Glutamatergic neuron (in vitro differentiated cells): Measurements from ENCODE around the gene SNAI3. TPM values are rescaled to one million over a fixed set of nuclear protein-coding genes. Genes with fewer than 3 reads are reported as not detected.

Experiments
- DNase-seq: peaks from one replicate; pipeline ENCODE4 v3.0.0; 2022
- H3K27ac Mint-ChIP-seq: one replicate; pipeline ENCODE4 v1.8.0; 2020; ENCODE audit warnings: mild to moderate bottlenecking, mixed read lengths, inconsistent platforms; ENCODE audit not compliant: unreplicated experiment
- H3K27me3 Mint-ChIP-seq: one replicate; pipeline ENCODE4 v1.8.0; 2020; ENCODE audit warnings: mild to moderate bottlenecking, moderate library complexity, mixed read lengths, inconsistent platforms; ENCODE audit not compliant: unreplicated experiment
- H3K36me3 Mint-ChIP-seq: one replicate; pipeline ENCODE4 v1.8.0; 2020; ENCODE audit warnings: mild to moderate bottlenecking, mixed read lengths, inconsistent platforms; ENCODE audit not compliant: unreplicated experiment
- H3K4me1 Mint-ChIP-seq: one replicate; pipeline ENCODE4 v1.8.0; 2020; ENCODE audit warnings: mild to moderate bottlenecking, low read depth, mixed read lengths, inconsistent platforms; ENCODE audit not compliant: unreplicated experiment
- H3K4me3 Mint-ChIP-seq: one replicate; pipeline ENCODE4 v1.8.0; 2020; ENCODE audit warnings: mild to moderate bottlenecking, mixed read lengths, inconsistent platforms; ENCODE audit not compliant: unreplicated experiment
- H3K9me3 Mint-ChIP-seq: one replicate; pipeline ENCODE4 v1.8.0; 2020; ENCODE audit warnings: mild to moderate bottlenecking, moderate library complexity, mixed read lengths, inconsistent platforms; ENCODE audit not compliant: unreplicated experiment
- CTCF ChIP-seq: fragments of 200-600 bp; sonication (generic); IDR thresholded peaks from one replicate; pipeline ENCODE4 v1.5.0; 2021; ENCODE audit not compliant: partially characterized antibody, unreplicated experiment
- total RNA-seq: library from RNA; stranded (reverse); fragmentation: NEBNext Ultra II Directional; extraction: Animal tissue kit (Norgen Biotek cat#: 25700); gene quantifications from one replicate; pipeline ENCODE4 v1.2.1, GENCODE V29; 2021; ENCODE audit not compliant: unreplicated experiment

SNAI3 gene
- total RNA-seq, 1 donor from 2014 or later: not detected

- Mint-ChIP-seq H3K36me3 (no peaks in the 10 kb centered on the region), H3K4me3 (no peak overlapping the region), H3K27me3 (no peaks in the 10 kb centered on the region), H3K27ac (no peak overlapping the region), H3K9me3 (no peaks in the 10 kb centered on the region), H3K4me1 (peaks cover 8% of the 10 kb centered on the region)
- no peak for TF ChIP-seq CTCF
- DNase-seq: no peak
Observed at GRCh38 chr16:88711750-88712340, 25.5 kb upstream of the SNAI3 start.

GRCh38 chr16:88710556-88710955, 24.2 kb upstream of the SNAI3 start:
- H3K4me3 Mint-ChIP-seq: no peak overlapping the region
- H3K27me3 Mint-ChIP-seq: no peaks in the 10 kb centered on the region
- TF ChIP-seq CTCF: no peak

GRCh38 chr16:88706965-88707826, 20.9 kb upstream of the SNAI3 start:
- Mint-ChIP-seq H3K9me3 (peaks cover 4% of the 10 kb centered on the region), H3K4me3 (peak overlapping the region; percentile 88), H3K4me1 (peaks cover 8% of the 10 kb centered on the region), H3K36me3 (no peaks in the 10 kb centered on the region), H3K27me3 (peaks cover 3% of the 10 kb centered on the region), H3K27ac (peak overlapping the region; percentile 38)
- no peak for TF ChIP-seq CTCF
- no peak for DNase-seq

More at GRCh38 chr16:88710556-88710955, 24.2 kb upstream of the SNAI3 start:
- Mint-ChIP-seq H3K4me1 (peaks cover 8% of the 10 kb centered on the region), H3K27ac (no peak overlapping the region), H3K9me3 (peaks cover under 1% of the 10 kb centered on the region), H3K36me3 (no peaks in the 10 kb centered on the region)
- no peak for DNase-seq

DNA sequence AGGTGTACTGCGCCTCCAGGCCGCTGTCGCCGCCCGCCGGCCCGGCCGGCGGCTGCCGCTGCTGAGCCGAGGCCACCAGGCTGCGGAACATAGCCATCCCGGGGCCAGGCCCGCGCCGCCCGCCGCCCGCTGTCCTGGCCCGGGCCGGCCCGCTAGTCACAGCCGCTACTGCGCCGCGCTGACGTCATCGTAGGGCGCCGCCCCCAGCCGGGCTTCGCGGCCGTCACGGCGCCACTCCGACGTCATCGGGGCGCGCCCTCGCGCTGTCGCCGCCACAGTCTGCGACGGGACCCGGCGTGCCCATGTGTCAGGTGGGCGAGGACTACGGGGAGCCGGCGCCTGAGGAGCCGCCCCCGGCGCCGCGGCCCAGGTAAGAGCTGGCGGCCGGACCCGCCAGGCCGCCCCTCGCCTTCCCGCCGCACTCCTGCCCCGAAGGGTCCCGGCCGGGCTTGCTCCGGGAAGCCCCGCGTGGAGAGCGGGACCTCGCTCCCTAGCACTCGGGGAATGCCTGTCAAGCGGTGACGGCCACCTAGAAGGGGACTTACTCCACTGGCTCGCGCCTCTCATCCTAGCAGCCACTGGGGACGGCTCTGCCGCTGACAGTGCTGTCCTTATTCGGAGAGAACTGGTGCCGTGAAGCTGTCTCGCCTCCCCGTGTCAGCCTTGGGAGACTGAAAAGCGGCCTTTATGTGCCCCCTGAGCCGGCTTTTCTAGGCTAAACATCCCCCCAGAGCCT, 20.1 kb upstream of the SNAI3 start, which contains the start of the genes CTU2 and RNF166:
CTU2 (plus strand) TSS at position 275 of the 736 bp plus-strand sequence; CDS start at position 303, 28 bp downstream.
RNF166 (minus strand) TSS at position 180 of the 736 bp plus-strand sequence; CDS start at position 97, 83 bp downstream.
- H3K9me3 Mint-ChIP-seq: peaks cover 4% of the 10 kb centered on the region
- DNase-seq: peak; percentile 96
- H3K27me3 Mint-ChIP-seq: peaks cover 3% of the 10 kb centered on the region
- no peak for TF ChIP-seq CTCF
- no peaks in the 10 kb centered on the region for H3K36me3 Mint-ChIP-seq
- peak within 1 kb of the TSS; percentile 38 for H3K27ac Mint-ChIP-seq
- peaks cover 8% of the 10 kb centered on the region for H3K4me1 Mint-ChIP-seq
- peak within 1 kb of the TSS; percentile 88 for H3K4me3 Mint-ChIP-seq
